HepG2 (cell line): ENCODE results near the gene C20orf96. TPM values are rescaled to one million over a fixed set of nuclear protein-coding genes. Genes with fewer than 3 reads are reported as not detected.

Experiments
- BRCA1 ChIP-seq: sonication (generic); formaldehyde crosslinking; IDR thresholded peaks from 2 replicates; pipeline ENCODE4 v1.4.0; 2020; ENCODE audit warnings: missing genetic modification reagents
- CCDC6 ChIP-seq: sonication (generic); formaldehyde crosslinking; IDR thresholded peaks from 2 replicates; pipeline ENCODE4 v1.8.1; 2022; ENCODE audit warnings: mild to moderate bottlenecking, missing genetic modification reagents, moderate library complexity
- HOXD1 ChIP-seq: sonication (generic); formaldehyde crosslinking; IDR thresholded peaks from 2 replicates; pipeline ENCODE4 v1.5.0; 2020; ENCODE audit warnings: missing genetic modification reagents
- POLR2A ChIP-seq, 2 experiments: IDR thresholded peaks; 2 replicates each; pipeline ENCODE4 v1.6.1; 2011; ENCODE audit warnings: low read depth in 2 of 2, low read length in 2 of 2, mild to moderate bottlenecking in 1 of 2, moderate library complexity in 1 of 2; ENCODE audit not compliant: insufficient read depth in 1 of 2
- RBAK ChIP-seq: sonication (generic); formaldehyde crosslinking; IDR thresholded peaks from 2 replicates; pipeline ENCODE4 v1.5.1; 2020; ENCODE audit warnings: mild to moderate bottlenecking, missing genetic modification reagents
- SOX13 ChIP-seq, 3 experiments: fragments of 450-650 bp in 1 of 3; sonication (generic) in 1 of 3; formaldehyde crosslinking in 1 of 3; IDR thresholded peaks in 2 of 3; conservative IDR thresholded peaks in 1 of 3; 2 replicates each; pipeline versions ENCODE4 v1.5.0 to v1.6.1; 2016 to 2020; ENCODE audit warnings: antibody characterized with exemption in 1 of 3, mild to moderate bottlenecking in 1 of 3, missing compliant biosample characterization in 1 of 3, missing genetic modification reagents in 1 of 3, moderate library complexity in 1 of 3
- TFAP4 ChIP-seq: sonication (generic); IDR thresholded peaks from 2 replicates; pipeline ENCODE4 v1.6.1; 2016; ENCODE audit warnings: low read depth, borderline replicate concordance
- WIZ ChIP-seq: sonication (generic); formaldehyde crosslinking; IDR thresholded peaks from 2 replicates; pipeline ENCODE4 v1.5.1; 2020; ENCODE audit warnings: mild to moderate bottlenecking, missing genetic modification reagents
- ZBTB1 ChIP-seq: sonication (generic); formaldehyde crosslinking; IDR thresholded peaks from 2 replicates; pipeline ENCODE4 v1.4.0; 2020; ENCODE audit warnings: missing genetic modification reagents, borderline replicate concordance
- ZFP41 ChIP-seq: sonication (generic); formaldehyde crosslinking; IDR thresholded peaks from 2 replicates; pipeline ENCODE4 v1.4.0; 2020; ENCODE audit warnings: mild to moderate bottlenecking, missing genetic modification reagents, borderline replicate concordance
- ZNF552 ChIP-seq: sonication (generic); formaldehyde crosslinking; IDR thresholded peaks from 2 replicates; pipeline ENCODE4 v1.9.0; 2022; ENCODE audit warnings: missing genetic modification reagents, mild to moderate bottlenecking, borderline replicate concordance
- ZNF678 ChIP-seq: sonication (generic); formaldehyde crosslinking; IDR thresholded peaks from 2 replicates; pipeline ENCODE4 v1.4.0; 2020; ENCODE audit warnings: mild to moderate bottlenecking, missing genetic modification reagents
- ZNF703 ChIP-seq: sonication (generic); formaldehyde crosslinking; IDR thresholded peaks from 2 replicates; pipeline ENCODE4 v1.5.1; 2020; ENCODE audit warnings: missing genetic modification reagents, mild to moderate bottlenecking, moderate library complexity, borderline replicate concordance
- ZNF777 ChIP-seq: sonication (generic); formaldehyde crosslinking; IDR thresholded peaks from 2 replicates; pipeline ENCODE4 v1.4.0; 2020; ENCODE audit warnings: missing genetic modification reagents
- ZZZ3 ChIP-seq: sonication (generic); formaldehyde crosslinking; IDR thresholded peaks from 2 replicates; pipeline ENCODE4 v1.4.0; 2020; ENCODE audit warnings: missing genetic modification reagents, mild to moderate bottlenecking, borderline replicate concordance
- polyA plus RNA-seq, 8 experiments: library from polyadenylated mRNA; depleted of rRNA in 3 of 8; stranded (reverse) in 7 of 8; unstranded in 1 of 8; fragments of >200 nt; fragmentation: Illumina TruSeq in 4 of 8; extraction: Trizol in 4 of 8; gene quantifications; 2 replicates each; pipeline versions ENCODE4 v1.2.1 to v1.2.3, GENCODE V29; 2011 to 2016; ENCODE audit warnings: low read depth in 4 of 8, missing spikeins in 1 of 8, mixed read lengths in 1 of 8; ENCODE audit not compliant: insufficient read depth in 1 of 8
- total RNA-seq, 5 experiments: library from RNA; depleted of rRNA; stranded (reverse); fragments of >200 nt; fragmentation: Illumina TruSeq; extraction: Trizol; gene quantifications; 2 replicates each; pipeline ENCODE4 v1.2.3, GENCODE V29; 2016; ENCODE audit warnings: low read depth in 1 of 5
- TF ChIP-seq, protein P1 (sequence below): sonication (generic); formaldehyde crosslinking; IDR thresholded peaks from 2 replicates; pipeline ENCODE4 v1.4.0; 2020; ENCODE audit warnings: mild to moderate bottlenecking, missing genetic modification reagents
- TF ChIP-seq, protein P2 (sequence below): sonication (generic); formaldehyde crosslinking; IDR thresholded peaks from 2 replicates; pipeline ENCODE4 v1.9.0; 2022; ENCODE audit warnings: low read depth, missing genetic modification reagents
- TF ChIP-seq, protein P3 (sequence below): IDR thresholded peaks from 2 replicates; pipeline ENCODE4 v1.4.0; 2020; ENCODE audit warnings: mild to moderate bottlenecking, missing genetic modification reagents
- TF ChIP-seq, protein P4 (sequence below): sonication (generic); formaldehyde crosslinking; IDR thresholded peaks from 2 replicates; pipeline ENCODE4 v1.4.0; 2020; ENCODE audit warnings: missing genetic modification reagents

The C20orf96 gene
- total and polyA plus RNA-seq, 2 of the 13 experiments (the other 11 are each of a cell fraction or from before 2014, with no cell fraction given): 3.8 to 20.6 TPM

DNA sequence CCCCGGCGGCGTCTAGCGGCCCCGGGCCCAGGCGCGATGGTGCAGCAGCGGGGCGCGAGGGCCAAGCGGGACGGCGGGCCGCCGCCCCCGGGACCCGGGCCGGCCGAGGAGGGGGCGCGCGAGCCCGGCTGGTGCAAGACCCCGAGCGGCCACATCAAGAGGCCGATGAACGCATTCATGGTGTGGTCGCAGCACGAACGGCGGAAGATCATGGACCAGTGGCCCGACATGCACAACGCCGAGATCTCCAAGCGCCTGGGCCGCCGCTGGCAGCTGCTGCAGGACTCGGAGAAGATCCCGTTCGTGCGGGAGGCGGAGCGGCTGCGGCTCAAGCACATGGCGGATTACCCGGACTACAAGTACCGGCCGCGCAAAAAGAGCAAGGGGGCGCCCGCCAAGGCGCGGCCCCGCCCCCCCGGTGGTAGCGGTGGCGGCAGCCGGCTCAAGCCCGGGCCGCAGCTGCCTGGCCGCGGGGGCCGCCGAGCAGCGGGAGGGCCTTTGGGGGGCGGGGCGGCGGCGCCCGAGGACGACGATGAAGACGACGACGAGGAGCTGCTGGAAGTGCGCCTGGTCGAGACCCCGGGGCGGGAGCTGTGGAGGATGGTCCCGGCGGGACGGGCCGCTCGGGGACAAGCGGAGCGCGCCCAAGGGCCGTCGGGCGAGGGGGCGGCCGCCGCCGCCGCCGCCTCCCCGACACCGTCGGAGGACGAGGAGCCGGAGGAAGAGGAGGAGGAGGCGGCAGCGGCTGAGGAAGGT is 35.5 kb upstream of the C20orf96 start (continued):
- TF ChIP-seq ZNF552 (CRISPR knock-in tag): 0 out of 2 replicates have a peak, but pooled peaks have one; percentile 9
- 0 out of 2 replicates have a peak, but pooled peaks have one; percentile 1 for TF ChIP-seq WIZ (CRISPR knock-in tag)
- no peak for TF ChIP-seq TFAP4
- no peak for TF ChIP-seq ZFP41 (CRISPR knock-in tag)
- no peak for TF ChIP-seq HOXD1 (CRISPR knock-in tag)
- TF ChIP-seq SOX13 (IDR thresholded peaks at IDR 0.05): no peak
- no peak for TF ChIP-seq SOX13 (CRISPR knock-in tag; conservative IDR thresholded peaks at IDR 0.05 in 1 of 2, IDR thresholded peaks at IDR 0.05 in 1 of 2)
- TF ChIP-seq ZNF678: no peak
- TF ChIP-seq, protein P1, sequence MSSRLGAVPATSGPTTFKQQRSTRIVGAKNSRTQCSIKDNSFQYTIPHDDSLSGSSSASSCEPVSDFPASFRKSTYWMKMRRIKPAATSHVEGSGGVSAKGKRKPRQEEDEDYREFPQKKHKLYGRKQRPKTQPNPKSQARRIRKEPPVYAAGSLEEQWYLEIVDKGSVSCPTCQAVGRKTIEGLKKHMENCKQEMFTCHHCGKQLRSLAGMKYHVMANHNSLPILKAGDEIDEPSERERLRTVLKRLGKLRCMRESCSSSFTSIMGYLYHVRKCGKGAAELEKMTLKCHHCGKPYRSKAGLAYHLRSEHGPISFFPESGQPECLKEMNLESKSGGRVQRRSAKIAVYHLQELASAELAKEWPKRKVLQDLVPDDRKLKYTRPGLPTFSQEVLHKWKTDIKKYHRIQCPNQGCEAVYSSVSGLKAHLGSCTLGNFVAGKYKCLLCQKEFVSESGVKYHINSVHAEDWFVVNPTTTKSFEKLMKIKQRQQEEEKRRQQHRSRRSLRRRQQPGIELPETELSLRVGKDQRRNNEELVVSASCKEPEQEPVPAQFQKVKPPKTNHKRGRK (CRISPR knock-in tag): no peak
- no peak; a peak in 1 of 4 replicates for TF ChIP-seq POLR2A (IDR thresholded peaks at IDR 0.05; ENCODE audit: insufficient read depth in 1 of 2, low read depth in 2 of 2, low read length in 2 of 2)
- TF ChIP-seq, protein P2, sequence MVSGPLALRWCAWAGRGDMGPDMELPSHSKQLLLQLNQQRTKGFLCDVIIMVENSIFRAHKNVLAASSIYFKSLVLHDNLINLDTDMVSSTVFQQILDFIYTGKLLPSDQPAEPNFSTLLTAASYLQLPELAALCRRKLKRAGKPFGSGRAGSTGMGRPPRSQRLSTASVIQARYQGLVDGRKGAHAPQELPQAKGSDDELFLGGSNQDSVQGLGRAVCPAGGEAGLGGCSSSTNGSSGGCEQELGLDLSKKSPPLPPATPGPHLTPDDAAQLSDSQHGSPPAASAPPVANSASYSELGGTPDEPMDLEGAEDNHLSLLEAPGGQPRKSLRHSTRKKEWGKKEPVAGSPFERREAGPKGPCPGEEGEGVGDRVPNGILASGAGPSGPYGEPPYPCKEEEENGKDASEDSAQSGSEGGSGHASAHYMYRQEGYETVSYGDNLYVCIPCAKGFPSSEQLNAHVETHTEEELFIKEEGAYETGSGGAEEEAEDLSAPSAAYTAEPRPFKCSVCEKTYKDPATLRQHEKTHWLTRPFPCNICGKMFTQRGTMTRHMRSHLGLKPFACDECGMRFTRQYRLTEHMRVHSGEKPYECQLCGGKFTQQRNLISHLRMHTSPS (CRISPR knock-in tag): no peak
- no peak for TF ChIP-seq ZNF703 (CRISPR knock-in tag)
- TF ChIP-seq BRCA1 (CRISPR knock-in tag): no peak
- TF ChIP-seq, protein P3, sequence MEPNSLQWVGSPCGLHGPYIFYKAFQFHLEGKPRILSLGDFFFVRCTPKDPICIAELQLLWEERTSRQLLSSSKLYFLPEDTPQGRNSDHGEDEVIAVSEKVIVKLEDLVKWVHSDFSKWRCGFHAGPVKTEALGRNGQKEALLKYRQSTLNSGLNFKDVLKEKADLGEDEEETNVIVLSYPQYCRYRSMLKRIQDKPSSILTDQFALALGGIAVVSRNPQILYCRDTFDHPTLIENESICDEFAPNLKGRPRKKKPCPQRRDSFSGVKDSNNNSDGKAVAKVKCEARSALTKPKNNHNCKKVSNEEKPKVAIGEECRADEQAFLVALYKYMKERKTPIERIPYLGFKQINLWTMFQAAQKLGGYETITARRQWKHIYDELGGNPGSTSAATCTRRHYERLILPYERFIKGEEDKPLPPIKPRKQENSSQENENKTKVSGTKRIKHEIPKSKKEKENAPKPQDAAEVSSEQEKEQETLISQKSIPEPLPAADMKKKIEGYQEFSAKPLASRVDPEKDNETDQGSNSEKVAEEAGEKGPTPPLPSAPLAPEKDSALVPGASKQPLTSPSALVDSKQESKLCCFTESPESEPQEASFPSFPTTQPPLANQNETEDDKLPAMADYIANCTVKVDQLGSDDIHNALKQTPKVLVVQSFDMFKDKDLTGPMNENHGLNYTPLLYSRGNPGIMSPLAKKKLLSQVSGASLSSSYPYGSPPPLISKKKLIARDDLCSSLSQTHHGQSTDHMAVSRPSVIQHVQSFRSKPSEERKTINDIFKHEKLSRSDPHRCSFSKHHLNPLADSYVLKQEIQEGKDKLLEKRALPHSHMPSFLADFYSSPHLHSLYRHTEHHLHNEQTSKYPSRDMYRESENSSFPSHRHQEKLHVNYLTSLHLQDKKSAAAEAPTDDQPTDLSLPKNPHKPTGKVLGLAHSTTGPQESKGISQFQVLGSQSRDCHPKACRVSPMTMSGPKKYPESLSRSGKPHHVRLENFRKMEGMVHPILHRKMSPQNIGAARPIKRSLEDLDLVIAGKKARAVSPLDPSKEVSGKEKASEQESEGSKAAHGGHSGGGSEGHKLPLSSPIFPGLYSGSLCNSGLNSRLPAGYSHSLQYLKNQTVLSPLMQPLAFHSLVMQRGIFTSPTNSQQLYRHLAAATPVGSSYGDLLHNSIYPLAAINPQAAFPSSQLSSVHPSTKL (CRISPR knock-in tag): no peak
- 0 out of 2 replicates have a peak, but pooled peaks have one; percentile 59 for TF ChIP-seq CCDC6 (CRISPR knock-in tag)
- TF ChIP-seq ZZZ3 (CRISPR knock-in tag): no peak
- TF ChIP-seq, protein P4, sequence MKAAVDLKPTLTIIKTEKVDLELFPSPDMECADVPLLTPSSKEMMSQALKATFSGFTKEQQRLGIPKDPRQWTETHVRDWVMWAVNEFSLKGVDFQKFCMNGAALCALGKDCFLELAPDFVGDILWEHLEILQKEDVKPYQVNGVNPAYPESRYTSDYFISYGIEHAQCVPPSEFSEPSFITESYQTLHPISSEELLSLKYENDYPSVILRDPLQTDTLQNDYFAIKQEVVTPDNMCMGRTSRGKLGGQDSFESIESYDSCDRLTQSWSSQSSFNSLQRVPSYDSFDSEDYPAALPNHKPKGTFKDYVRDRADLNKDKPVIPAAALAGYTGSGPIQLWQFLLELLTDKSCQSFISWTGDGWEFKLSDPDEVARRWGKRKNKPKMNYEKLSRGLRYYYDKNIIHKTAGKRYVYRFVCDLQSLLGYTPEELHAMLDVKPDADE (CRISPR knock-in tag): no peak
- TF ChIP-seq ZBTB1 (CRISPR knock-in tag): no peak
- no peak for TF ChIP-seq ZNF777 (CRISPR knock-in tag)
- TF ChIP-seq RBAK (CRISPR knock-in tag): no peak
